Suprapubic skin (tissue), 3 donors: Measurements from ENCODE around the gene COX7C.
"Not testable (repeated sequence)": the region's sequence is repeated elsewhere in the genome, so short reads cannot be mapped to it uniquely, and the experiment has no call there.

ENCODE experiments used
- CTCF ChIP-seq, 2 donors: fragments of 200-600 bp in 1 of 2; fragments of 450-650 bp in 1 of 2; sonication (generic) in 1 of 2; IDR thresholded peaks; one replicate each; pipeline ENCODE4 v1.5.1; 2016 to 2019; ENCODE audit warnings: antibody characterized with exemption in 2 of 2, mild to moderate bottlenecking in 1 of 2, moderate library complexity in 1 of 2
- EP300 ChIP-seq: sonication (generic); formaldehyde crosslinking; IDR thresholded peaks from one replicate; pipeline ENCODE4 v1.6.1; 2017; ENCODE audit warnings: antibody characterized with exemption
- POLR2A ChIP-seq, 2 donors: fragments of 450-650 bp; IDR thresholded peaks; one replicate each; pipeline ENCODE4 v1.6.1; 2017; ENCODE audit warnings: antibody characterized with exemption in 2 of 2, mild to moderate bottlenecking in 2 of 2, moderate library complexity in 2 of 2

GRCh38 chr5:86569522-86570426 is 48.0 kb upstream of the COX7C start:
- TF ChIP-seq POLR2A (IDR thresholded peaks at IDR 0.05); CTCF (IDR thresholded peaks at IDR 0.05); EP300: not testable (repeated sequence)
